DND-41 (cell line): Measurements from ENCODE around the gene PNPT1.

Experiments used
- CTCF ChIP-seq: IDR thresholded peaks from 2 replicates; pipeline ENCODE4 v1.5.1; 2012; ENCODE audit warnings: borderline replicate concordance, low read length, moderate library complexity, mild to moderate bottlenecking; ENCODE audit not compliant: poor library complexity, severe bottlenecking; ENCODE audit errors: extremely low read depth
- EZH2 ChIP-seq: IDR thresholded peaks from 3 replicates; pipeline ENCODE4 v1.6.1; 2012; ENCODE audit warnings: borderline replicate concordance, low read depth, mild to moderate bottlenecking, moderate library complexity, low read length, inconsistent platforms; ENCODE audit not compliant: severe bottlenecking

GRCh38 chr2:55607717-55608116 is 85.9 kb downstream of the PNPT1 start:
- TF ChIP-seq EZH2, result no peak
- no peak for TF ChIP-seq CTCF
